Kidney epithelial cell (primary cell): ENCODE data around the gene FOXP1. TPM values are rescaled to one million over a fixed set of nuclear protein-coding genes. Genes with fewer than 3 reads are reported as not detected.

Source experiments
- DNase-seq: peaks from one replicate; pipeline ENCODE4 v3.0.0-alpha.2; 2010; ENCODE audit warnings: low read depth
- H3K27me3 ChIP-seq: 2 replicates; pipeline ENCODE4 v1.6.0; 2011; ENCODE audit warnings: low read length; ENCODE audit not compliant: control insufficient read depth, insufficient read depth
- H3K36me3 ChIP-seq: 2 replicates; pipeline ENCODE4 v1.5.1; 2011; ENCODE audit warnings: low read length; ENCODE audit not compliant: control insufficient read depth, insufficient read depth
- H3K4me3 ChIP-seq: 2 replicates; pipeline ENCODE4 v1.5.1; 2011; ENCODE audit warnings: low read depth, mild to moderate bottlenecking, control low read depth, low read length
- total RNA-seq: library from RNA; depleted of rRNA; stranded (reverse); fragments of >200 nt; gene quantifications from 2 replicates; pipeline ENCODE4 v1.2.3, GENCODE V29; 2015
- TF ChIP-seq, protein P1 (sequence below): IDR thresholded peaks from 2 replicates; pipeline ENCODE4 v1.5.1; 2011; ENCODE audit warnings: mild to moderate bottlenecking, moderate library complexity, low read length, control low read depth, inconsistent platforms; ENCODE audit not compliant: insufficient read depth, poor library complexity, severe bottlenecking

Gene FOXP1
- total RNA-seq, 1 donor from 2014 or later, result 75.0 TPM

DNA sequence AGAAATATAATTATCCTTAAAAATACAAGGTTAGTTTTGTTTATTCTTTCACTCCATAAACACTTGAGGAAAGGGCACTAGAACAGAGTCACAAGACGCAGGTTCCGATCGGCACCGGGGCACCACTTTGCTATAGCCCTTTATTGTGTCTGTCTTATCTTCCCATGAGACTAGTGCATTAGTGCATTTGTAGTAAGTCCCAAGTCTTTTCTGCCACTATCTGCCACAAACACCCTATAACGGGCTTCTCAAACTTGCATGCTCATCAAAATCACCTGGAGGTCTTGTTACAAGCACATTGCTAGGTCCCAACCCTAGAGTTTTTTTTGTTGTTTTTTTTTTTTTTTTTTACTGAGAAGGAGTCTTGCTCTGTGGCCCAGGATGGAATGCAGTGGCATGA lies 213.1 kb downstream of the FOXP1 start:
- TF ChIP-seq, protein P1, sequence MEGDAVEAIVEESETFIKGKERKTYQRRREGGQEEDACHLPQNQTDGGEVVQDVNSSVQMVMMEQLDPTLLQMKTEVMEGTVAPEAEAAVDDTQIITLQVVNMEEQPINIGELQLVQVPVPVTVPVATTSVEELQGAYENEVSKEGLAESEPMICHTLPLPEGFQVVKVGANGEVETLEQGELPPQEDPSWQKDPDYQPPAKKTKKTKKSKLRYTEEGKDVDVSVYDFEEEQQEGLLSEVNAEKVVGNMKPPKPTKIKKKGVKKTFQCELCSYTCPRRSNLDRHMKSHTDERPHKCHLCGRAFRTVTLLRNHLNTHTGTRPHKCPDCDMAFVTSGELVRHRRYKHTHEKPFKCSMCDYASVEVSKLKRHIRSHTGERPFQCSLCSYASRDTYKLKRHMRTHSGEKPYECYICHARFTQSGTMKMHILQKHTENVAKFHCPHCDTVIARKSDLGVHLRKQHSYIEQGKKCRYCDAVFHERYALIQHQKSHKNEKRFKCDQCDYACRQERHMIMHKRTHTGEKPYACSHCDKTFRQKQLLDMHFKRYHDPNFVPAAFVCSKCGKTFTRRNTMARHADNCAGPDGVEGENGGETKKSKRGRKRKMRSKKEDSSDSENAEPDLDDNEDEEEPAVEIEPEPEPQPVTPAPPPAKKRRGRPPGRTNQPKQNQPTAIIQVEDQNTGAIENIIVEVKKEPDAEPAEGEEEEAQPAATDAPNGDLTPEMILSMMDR, result no peak

DNA sequence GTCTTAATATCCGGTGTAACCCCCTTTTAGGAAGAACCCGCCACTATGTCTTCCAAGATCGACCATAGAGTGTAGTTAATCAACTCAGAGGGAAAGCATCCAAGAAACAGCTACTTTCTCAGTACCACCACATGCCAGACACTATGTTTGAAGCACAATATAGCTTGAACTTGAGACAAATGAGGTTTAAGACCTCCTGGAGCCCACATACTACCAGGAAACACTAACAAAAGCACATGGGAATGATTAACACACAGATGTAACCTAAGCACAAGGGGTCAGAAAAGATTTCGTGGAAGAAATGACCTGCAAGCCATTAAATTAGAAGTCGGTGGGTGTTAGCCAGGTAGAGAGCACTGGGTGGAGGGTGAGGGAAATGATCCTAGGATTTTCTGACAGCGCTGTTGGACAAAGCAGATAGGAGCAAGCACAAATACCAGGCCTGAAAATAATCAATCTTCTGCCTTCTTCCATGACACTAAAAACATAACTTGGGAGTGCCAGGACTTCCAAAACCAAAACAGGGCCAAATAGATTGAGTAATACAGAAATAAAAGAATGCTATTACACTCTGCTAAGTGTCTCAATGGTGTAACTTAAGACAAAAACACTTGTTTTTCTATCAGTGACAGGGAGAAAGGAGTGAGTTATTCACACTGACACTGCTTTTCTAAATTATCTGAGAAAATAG lies 213.7 kb downstream of the FOXP1 start:
- Histone ChIP-seq H3K36me3 (no peaks in the 10 kb centered on the region), H3K4me3 (no peak overlapping the region), H3K27me3 (no peaks in the 10 kb centered on the region)
- no peak for DNase-seq
- TF ChIP-seq, protein P1, result no peak

More for the DNA sequence above, 213.1 kb downstream of the FOXP1 start:
- no peak for DNase-seq
- H3K4me3 ChIP-seq, result no peak overlapping the region
- H3K27me3 ChIP-seq, result no peaks in the 10 kb centered on the region
- no peaks in the 10 kb centered on the region for H3K36me3 ChIP-seq

DNA sequence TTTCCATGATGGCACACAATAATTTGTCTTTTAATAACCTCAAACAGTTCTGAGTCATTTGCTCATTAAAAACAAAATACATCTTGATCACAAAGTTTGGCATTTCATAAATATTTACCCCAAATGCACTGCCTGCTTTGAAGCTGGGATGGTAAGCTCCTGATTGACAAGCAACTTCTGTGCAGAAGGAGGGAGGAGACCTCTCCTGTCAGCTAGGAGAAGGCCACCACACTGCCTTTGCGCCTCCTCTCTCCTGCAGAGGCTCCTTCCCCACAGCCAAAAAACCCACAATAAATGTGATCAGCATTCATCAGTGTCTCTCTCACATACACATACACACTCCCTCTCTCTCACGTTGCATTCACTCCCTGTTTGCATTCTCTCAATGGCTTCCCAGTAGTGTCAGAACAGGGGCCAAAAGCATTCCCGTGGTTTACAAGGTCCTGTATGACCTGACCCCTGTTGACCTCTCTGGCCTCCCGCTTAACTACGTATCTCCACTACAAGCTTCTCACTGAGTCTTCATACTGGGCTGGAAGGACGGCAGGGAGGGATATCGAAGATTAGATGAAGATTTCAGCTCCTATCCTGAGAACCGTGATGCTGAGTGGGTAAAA lies 216.4 kb downstream of the FOXP1 start:
- TF ChIP-seq, protein P1, result no peak
- Histone ChIP-seq H3K27me3 (no peaks in the 10 kb centered on the region), H3K36me3 (no peaks in the 10 kb centered on the region), H3K4me3 (no peak overlapping the region)
- no peak for DNase-seq

DNA sequence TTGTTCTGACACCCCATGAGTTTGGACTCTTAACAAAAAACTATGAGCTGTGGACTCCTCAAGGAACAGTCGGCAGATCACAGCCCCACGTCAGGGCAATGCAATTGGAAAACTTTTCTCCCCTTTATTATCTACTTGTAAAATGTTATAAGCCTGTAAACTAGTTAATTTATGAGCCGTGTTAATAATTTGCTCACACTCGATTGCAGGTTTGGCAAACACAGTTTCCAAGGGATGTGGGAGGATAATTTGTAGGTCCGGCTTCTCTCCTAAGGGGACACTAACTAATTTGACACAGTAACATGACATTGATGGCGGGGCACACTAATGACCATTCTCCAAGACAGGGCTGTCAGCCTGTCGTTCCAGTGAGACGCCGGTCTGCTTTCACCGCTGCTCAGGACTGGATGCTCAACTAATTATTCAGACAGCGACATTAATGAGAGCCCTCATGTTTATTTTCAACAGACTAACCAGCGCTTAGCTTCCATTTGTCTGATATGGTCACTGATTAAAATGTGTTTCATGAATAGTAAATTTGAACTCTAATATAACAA lies 222.1 kb downstream of the FOXP1 start:
- H3K27me3 ChIP-seq, result no peaks in the 10 kb centered on the region
- no peak overlapping the region for H3K4me3 ChIP-seq
- no peaks in the 10 kb centered on the region for H3K36me3 ChIP-seq
- DNase-seq, result no peak
- TF ChIP-seq, protein P1, result no peak

DNA sequence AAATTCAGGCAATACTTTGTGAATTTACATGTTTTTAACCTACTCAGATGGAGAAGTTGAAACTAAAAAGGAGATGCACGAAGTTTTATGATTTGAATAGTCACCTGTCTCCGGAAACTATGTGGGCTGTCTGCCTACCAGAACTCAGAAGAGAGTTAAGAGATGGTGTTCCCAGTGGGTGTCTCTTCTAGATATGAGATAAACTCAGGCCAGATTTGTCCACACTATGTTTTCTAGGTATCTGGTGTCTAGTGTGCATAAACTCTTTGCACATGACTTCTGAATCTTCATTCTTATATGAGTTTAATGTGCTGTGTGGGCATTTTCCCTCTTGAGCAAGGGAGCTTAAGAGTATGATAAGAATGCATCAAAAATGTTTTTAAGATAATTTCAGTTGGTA lies 222.8 kb downstream of the FOXP1 start:
- no peak for DNase-seq
- Histone ChIP-seq H3K27me3 (no peaks in the 10 kb centered on the region), H3K36me3 (no peaks in the 10 kb centered on the region), H3K4me3 (no peak overlapping the region)
- TF ChIP-seq, protein P1, result no peak

DNA sequence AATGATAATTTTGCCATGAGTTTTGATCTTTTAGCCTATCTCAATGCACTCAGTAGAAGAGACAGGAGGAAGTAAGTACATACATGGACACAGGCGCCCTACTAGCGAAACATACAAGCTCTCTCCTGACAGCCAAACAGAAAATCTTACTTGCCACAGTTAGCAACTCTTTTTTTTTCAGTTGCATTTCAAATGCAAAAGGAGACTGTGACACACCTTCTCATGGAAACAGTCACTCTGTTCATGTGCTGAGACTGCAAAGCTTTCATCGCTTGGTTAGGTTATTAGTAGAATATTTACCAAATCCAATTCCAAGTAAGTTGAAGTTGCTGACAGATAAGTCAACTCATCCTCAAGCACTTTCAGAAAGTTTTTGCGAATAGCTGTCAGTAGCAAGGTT lies 223.3 kb downstream of the FOXP1 start:
- peak; percentile 37 for DNase-seq
- TF ChIP-seq, protein P1, result no peak
- no peak overlapping the region for H3K4me3 ChIP-seq
- H3K27me3 ChIP-seq, result no peaks in the 10 kb centered on the region
- no peaks in the 10 kb centered on the region for H3K36me3 ChIP-seq
